Measurements from ENCODE around the gene IFNG. TPM values are rescaled to one million over a fixed set of nuclear protein-coding genes. Genes with fewer than 3 reads are reported as not detected.

Gene IFNG
- total RNA-seq = not detected in 2 replicates

GRCh38 chr12:68159681-68160304, at the start of gene IFNG:
IFNG (minus strand) TSS chr12:68159740; CDS start chr12:68159615, 125 bp downstream.

Other genes starting within 250 kb of the IFNG start
- gene IFNG-AS1, start 170.3 kb downstream of the IFNG start, total RNA-seq = not detected in 2 replicates
- gene IL26, start 66.1 kb upstream of the IFNG start, total RNA-seq = not detected in 2 replicates
- not detected in 2 replicates for gene IL22, start 93.9 kb upstream of the IFNG start, total RNA-seq
- 9.0 and 10.3 TPM in 2 replicates for gene MDM1, start 172.6 kb upstream of the IFNG start, total RNA-seq